Endodermal cell (in vitro differentiated cells): ENCODE results near the gene AGXT. TPM values are rescaled to one million over a fixed set of nuclear protein-coding genes. Genes with fewer than 3 reads are reported as not detected.

Experiments
- DNase-seq: peaks from one replicate; pipeline ENCODE4 v3.0.0-alpha.2; 2017
- H3K27ac ChIP-seq: 2 replicates; pipeline ENCODE4 v1.5.1; 2013; ENCODE audit warnings: mild to moderate bottlenecking, low read depth, low read length, moderate library complexity
- H3K27me3 ChIP-seq: 2 replicates; pipeline ENCODE4 v1.6.1; 2013; ENCODE audit warnings: mild to moderate bottlenecking, low read length, moderate library complexity; ENCODE audit not compliant: insufficient read depth, control insufficient read depth, poor library complexity, severe bottlenecking
- H3K36me3 ChIP-seq: 2 replicates; pipeline ENCODE4 v1.7.0; 2013; ENCODE audit warnings: mild to moderate bottlenecking, low read length, moderate library complexity; ENCODE audit not compliant: control insufficient read depth, insufficient read depth
- H3K4me1 ChIP-seq: one replicate; pipeline ENCODE4 v1.7.0; 2013; ENCODE audit warnings: low read length; ENCODE audit not compliant: control insufficient read depth, insufficient read depth
- H3K4me3 ChIP-seq: 2 replicates; pipeline ENCODE4 v1.5.1; 2013; ENCODE audit warnings: mild to moderate bottlenecking, low read length, moderate library complexity
- H3K9ac ChIP-seq: 2 replicates; pipeline ENCODE4 v1.6.1; 2013; ENCODE audit warnings: mild to moderate bottlenecking, low read length, moderate library complexity; ENCODE audit not compliant: poor library complexity, severe bottlenecking; ENCODE audit errors: extremely low read depth
- H3K9me3 ChIP-seq: 2 replicates; pipeline ENCODE4 v1.6.1; 2013; ENCODE audit warnings: mild to moderate bottlenecking, low read length, moderate library complexity; ENCODE audit not compliant: control insufficient read depth
- H3K27ac Mint-ChIP-seq: 2 replicates; pipeline ENCODE4 v1.8.0; 2020; ENCODE audit warnings: mixed read lengths
- H3K27me3 Mint-ChIP-seq: 2 replicates; pipeline ENCODE4 v1.8.0; 2021; ENCODE audit warnings: mild to moderate bottlenecking, mixed read lengths; ENCODE audit not compliant: insufficient read depth
- H3K36me3 Mint-ChIP-seq: 2 replicates; pipeline ENCODE4 v1.8.0; 2020; ENCODE audit warnings: low read depth, mixed read lengths
- H3K4me1 Mint-ChIP-seq: 2 replicates; pipeline ENCODE4 v1.8.0; 2020; ENCODE audit warnings: mixed read lengths
- H3K4me3 Mint-ChIP-seq: 2 replicates; pipeline ENCODE4 v1.8.0; 2020; ENCODE audit warnings: mild to moderate bottlenecking, moderate library complexity, mixed read lengths
- H3K9me3 Mint-ChIP-seq: 2 replicates; pipeline ENCODE4 v1.8.0; 2020; ENCODE audit warnings: mild to moderate bottlenecking, mixed read lengths
- CTCF ChIP-seq: fragments of 200-600 bp; sonication (generic); conservative IDR thresholded peaks from 2 replicates; pipeline ENCODE4 v1.5.0; 2021; ENCODE audit warnings: antibody characterized with exemption, mild to moderate bottlenecking
- WGBS, 2 experiments: methylation state at CpG; one replicate each; pipeline versions ENCODE4 v1.1.5 to v1.1.7; 2013; ENCODE audit warnings: missing lambda C conversion rate in 2 of 2, mixed read lengths in 1 of 2; ENCODE audit not compliant: insufficient coverage in 1 of 2, insufficient read length in 1 of 2; 5-methylcytosine and 5-hydroxymethylcytosine counted together
- total RNA-seq, 2 donors: library from RNA; stranded (reverse); fragmentation: NEBNext Ultra II Directional in 1 of 2; extraction: Animal tissue kit (Norgen Biotek cat#: 25700) in 1 of 2; gene quantifications; 2 replicates in 1 of 2; 3 replicates in 1 of 2; pipeline ENCODE4 v1.2.1, GENCODE V29; 2021

AGXT gene
- total RNA-seq, 2 donors from 2014 or later, result 0.31 TPM; not detected in 1

GRCh38 chr2:240919161-240919781, 50.6 kb downstream of the AGXT start:
- peaks cover 11% of the 10 kb centered on the region for H3K27me3 ChIP-seq
- Mint-ChIP-seq H3K4me1 (no peaks in the 10 kb centered on the region), H3K9me3 (no peaks in the 10 kb centered on the region), H3K4me3 (no peak overlapping the region), H3K36me3 (no peaks in the 10 kb centered on the region), H3K27me3 (peaks cover 11% of the 10 kb centered on the region), H3K27ac (no peak overlapping the region)
- no peak overlapping the region for H3K27ac ChIP-seq
- WGBS, 2 experiments, result 82 to 83% methylated on average over 16 to 19 of the region's 19 CpGs
- TF ChIP-seq CTCF, result no peak
- H3K9ac ChIP-seq, result no peak overlapping the region
- DNase-seq, result peak; percentile 39
- no peak overlapping the region for H3K4me3 ChIP-seq
- H3K9me3 ChIP-seq, result no peaks in the 10 kb centered on the region
- H3K36me3 ChIP-seq, result no peaks in the 10 kb centered on the region
- H3K4me1 ChIP-seq, result no peaks in the 10 kb centered on the region

GRCh38 chr2:240919786-240920782, 51.5 kb downstream of the AGXT start:
- H3K4me3 ChIP-seq, result no peak overlapping the region
- DNase-seq, result peak; percentile 40
- no peak overlapping the region for H3K27ac ChIP-seq
- Mint-ChIP-seq H3K36me3 (no peaks in the 10 kb centered on the region), H3K4me3 (no peak overlapping the region), H3K9me3 (no peaks in the 10 kb centered on the region), H3K4me1 (no peaks in the 10 kb centered on the region), H3K27ac (no peak overlapping the region), H3K27me3 (peaks cover 7% of the 10 kb centered on the region)
- no peaks in the 10 kb centered on the region for H3K9me3 ChIP-seq
- 92 to 95% methylated on average over 23 to 31 of the region's 31 CpGs for WGBS, 2 experiments
- TF ChIP-seq CTCF, result no peak
- H3K36me3 ChIP-seq, result no peaks in the 10 kb centered on the region
- no peaks in the 10 kb centered on the region for H3K4me1 ChIP-seq
- no peak overlapping the region for H3K9ac ChIP-seq
- peaks cover 10% of the 10 kb centered on the region for H3K27me3 ChIP-seq

DNA sequence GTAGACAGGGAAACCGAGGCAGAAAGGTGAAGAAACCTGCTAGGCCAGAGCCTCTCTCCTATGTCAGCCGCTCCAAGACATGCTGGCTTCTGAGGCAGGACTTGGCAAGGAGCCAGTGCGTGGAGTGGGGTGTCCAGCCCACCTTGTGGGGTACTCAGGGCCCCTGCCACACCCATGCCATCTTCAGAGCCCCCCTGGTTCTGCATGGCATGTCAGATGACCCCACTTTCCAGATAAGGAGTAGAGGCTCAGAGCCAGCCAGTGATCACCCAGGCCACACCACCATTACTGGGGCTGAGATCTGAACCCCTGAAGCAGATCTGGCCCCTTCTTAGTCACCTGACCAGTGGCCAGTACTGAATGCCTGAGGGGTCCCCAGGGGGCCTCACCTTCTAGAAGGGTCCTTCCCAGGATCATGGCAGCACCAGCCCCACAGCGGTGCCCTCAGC, 52.2 kb downstream of the AGXT start:
- H3K36me3 ChIP-seq, result no peaks in the 10 kb centered on the region
- H3K4me3 Mint-ChIP-seq, result no peak overlapping the region
- no peaks in the 10 kb centered on the region for H3K9me3 Mint-ChIP-seq
- H3K27me3 Mint-ChIP-seq, result peaks cover 1% of the 10 kb centered on the region
- H3K4me1 ChIP-seq, result no peaks in the 10 kb centered on the region
- peak; percentile 10 for DNase-seq
- no peaks in the 10 kb centered on the region for H3K4me1 Mint-ChIP-seq
- H3K9ac ChIP-seq, result no peak overlapping the region
- H3K27ac Mint-ChIP-seq, result no peak overlapping the region
- H3K36me3 Mint-ChIP-seq, result no peaks in the 10 kb centered on the region
- no peak overlapping the region for H3K4me3 ChIP-seq
- H3K27ac ChIP-seq, result no peak overlapping the region
- TF ChIP-seq CTCF, result no peak
- 93 to 100% methylated on average over 2 to 4 of the region's 4 CpGs for WGBS, 2 experiments
- H3K9me3 ChIP-seq, result no peaks in the 10 kb centered on the region
- peaks cover 2% of the 10 kb centered on the region for H3K27me3 ChIP-seq
